SK-N-SH treated with all-trans-retinoic acid at 6 μM for 48 hours (cell line): ENCODE data around the gene SEC22A.

ENCODE experiments used
- BACH2 ChIP-seq: fragments of 250-450 bp; sonication (Bioruptor Pico); IDR thresholded peaks from 2 replicates; pipeline ENCODE4 v1.9.0; 2021; ENCODE audit warnings: mild to moderate bottlenecking, borderline replicate concordance
- CREB5 ChIP-seq: fragments of 250-450 bp; sonication (Bioruptor Pico); IDR thresholded peaks from 2 replicates; pipeline ENCODE4 v1.5.1; 2020; ENCODE audit warnings: low read depth, mild to moderate bottlenecking, moderate library complexity
- RARB ChIP-seq: fragments of 250-450 bp; sonication (Bioruptor Pico); IDR thresholded peaks from 2 replicates; pipeline ENCODE4 v1.8.0; 2021; ENCODE audit warnings: mild to moderate bottlenecking, moderate library complexity
- SNAI2 ChIP-seq: fragments of 250-450 bp; sonication (Bioruptor Pico); IDR thresholded peaks from 2 replicates; pipeline ENCODE4 v1.5.0; 2020; ENCODE audit warnings: mild to moderate bottlenecking, moderate library complexity
- TOX ChIP-seq: fragments of 250-450 bp; sonication (Bioruptor Pico); IDR thresholded peaks from 2 replicates; pipeline ENCODE4 v1.8.0; 2021; ENCODE audit warnings: mild to moderate bottlenecking, moderate library complexity, borderline replicate concordance
- TSHZ2 ChIP-seq: fragments of 250-450 bp; sonication (Bioruptor Pico); IDR thresholded peaks from 2 replicates; pipeline ENCODE4 v1.5.0; 2020; ENCODE audit warnings: mild to moderate bottlenecking, moderate library complexity
- ZFP3 ChIP-seq: fragments of 250-450 bp; sonication (Bioruptor Pico); IDR thresholded peaks from 2 replicates; pipeline ENCODE4 v1.5.0; 2020; ENCODE audit warnings: mild to moderate bottlenecking, moderate library complexity
- ZFP30 ChIP-seq: fragments of 450-650 bp; formaldehyde crosslinking; IDR thresholded peaks from 2 replicates; pipeline ENCODE4 v1.5.0; 2022; ENCODE audit warnings: mild to moderate bottlenecking, moderate library complexity
- ZNF565 ChIP-seq: fragments of 450-650 bp; formaldehyde crosslinking; conservative IDR thresholded peaks from 2 replicates; pipeline ENCODE4 v1.5.0; 2020; ENCODE audit warnings: low read depth, mild to moderate bottlenecking, moderate library complexity
- TF ChIP-seq, protein P1 (sequence below): fragments of 250-450 bp; sonication (Bioruptor Pico); IDR thresholded peaks from 2 replicates; pipeline ENCODE4 v1.8.0; 2021; ENCODE audit warnings: low read depth, mild to moderate bottlenecking, moderate library complexity, borderline replicate concordance
- TF ChIP-seq, protein P2 (sequence below): fragments of 250-450 bp; sonication (Bioruptor Pico); IDR thresholded peaks from 2 replicates; pipeline ENCODE4 v1.8.0; 2020; ENCODE audit warnings: mild to moderate bottlenecking, moderate library complexity, borderline replicate concordance
- TF ChIP-seq, protein P3 (sequence below): fragments of 250-450 bp; sonication (Bioruptor Pico); IDR thresholded peaks from 2 replicates; pipeline ENCODE4 v1.5.1; 2021; ENCODE audit warnings: mild to moderate bottlenecking, moderate library complexity

GRCh38 chr3:123285931-123286307 lies 84.2 kb downstream of the SEC22A start:
- TF ChIP-seq SNAI2 (CRISPR knock-in tag) (no peak), ZFP30 (CRISPR knock-in tag) (no peak), RARB (CRISPR knock-in tag) (no peak), TOX (no peak), BACH2 (CRISPR knock-in tag) (no peak), ZNF565 (CRISPR knock-in tag) (no peak), TSHZ2 (CRISPR knock-in tag) (no peak), ZFP3 (CRISPR knock-in tag) (no peak), CREB5 (CRISPR knock-in tag) (no peak)
- TF ChIP-seq, protein P1, sequence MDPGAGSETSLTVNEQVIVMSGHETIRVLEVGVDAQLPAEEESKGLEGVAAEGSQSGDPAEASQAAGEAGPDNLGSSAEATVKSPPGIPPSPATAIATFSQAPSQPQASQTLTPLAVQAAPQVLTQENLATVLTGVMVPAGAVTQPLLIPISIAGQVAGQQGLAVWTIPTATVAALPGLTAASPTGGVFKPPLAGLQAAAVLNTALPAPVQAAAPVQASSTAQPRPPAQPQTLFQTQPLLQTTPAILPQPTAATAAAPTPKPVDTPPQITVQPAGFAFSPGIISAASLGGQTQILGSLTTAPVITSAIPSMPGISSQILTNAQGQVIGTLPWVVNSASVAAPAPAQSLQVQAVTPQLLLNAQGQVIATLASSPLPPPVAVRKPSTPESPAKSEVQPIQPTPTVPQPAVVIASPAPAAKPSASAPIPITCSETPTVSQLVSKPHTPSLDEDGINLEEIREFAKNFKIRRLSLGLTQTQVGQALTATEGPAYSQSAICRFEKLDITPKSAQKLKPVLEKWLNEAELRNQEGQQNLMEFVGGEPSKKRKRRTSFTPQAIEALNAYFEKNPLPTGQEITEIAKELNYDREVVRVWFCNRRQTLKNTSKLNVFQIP (CRISPR knock-in tag): no peak
- TF ChIP-seq, protein P2, sequence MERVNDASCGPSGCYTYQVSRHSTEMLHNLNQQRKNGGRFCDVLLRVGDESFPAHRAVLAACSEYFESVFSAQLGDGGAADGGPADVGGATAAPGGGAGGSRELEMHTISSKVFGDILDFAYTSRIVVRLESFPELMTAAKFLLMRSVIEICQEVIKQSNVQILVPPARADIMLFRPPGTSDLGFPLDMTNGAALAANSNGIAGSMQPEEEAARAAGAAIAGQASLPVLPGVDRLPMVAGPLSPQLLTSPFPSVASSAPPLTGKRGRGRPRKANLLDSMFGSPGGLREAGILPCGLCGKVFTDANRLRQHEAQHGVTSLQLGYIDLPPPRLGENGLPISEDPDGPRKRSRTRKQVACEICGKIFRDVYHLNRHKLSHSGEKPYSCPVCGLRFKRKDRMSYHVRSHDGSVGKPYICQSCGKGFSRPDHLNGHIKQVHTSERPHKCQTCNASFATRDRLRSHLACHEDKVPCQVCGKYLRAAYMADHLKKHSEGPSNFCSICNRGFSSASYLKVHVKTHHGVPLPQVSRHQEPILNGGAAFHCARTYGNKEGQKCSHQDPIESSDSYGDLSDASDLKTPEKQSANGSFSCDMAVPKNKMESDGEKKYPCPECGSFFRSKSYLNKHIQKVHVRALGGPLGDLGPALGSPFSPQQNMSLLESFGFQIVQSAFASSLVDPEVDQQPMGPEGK: no peak
- TF ChIP-seq, protein P3, sequence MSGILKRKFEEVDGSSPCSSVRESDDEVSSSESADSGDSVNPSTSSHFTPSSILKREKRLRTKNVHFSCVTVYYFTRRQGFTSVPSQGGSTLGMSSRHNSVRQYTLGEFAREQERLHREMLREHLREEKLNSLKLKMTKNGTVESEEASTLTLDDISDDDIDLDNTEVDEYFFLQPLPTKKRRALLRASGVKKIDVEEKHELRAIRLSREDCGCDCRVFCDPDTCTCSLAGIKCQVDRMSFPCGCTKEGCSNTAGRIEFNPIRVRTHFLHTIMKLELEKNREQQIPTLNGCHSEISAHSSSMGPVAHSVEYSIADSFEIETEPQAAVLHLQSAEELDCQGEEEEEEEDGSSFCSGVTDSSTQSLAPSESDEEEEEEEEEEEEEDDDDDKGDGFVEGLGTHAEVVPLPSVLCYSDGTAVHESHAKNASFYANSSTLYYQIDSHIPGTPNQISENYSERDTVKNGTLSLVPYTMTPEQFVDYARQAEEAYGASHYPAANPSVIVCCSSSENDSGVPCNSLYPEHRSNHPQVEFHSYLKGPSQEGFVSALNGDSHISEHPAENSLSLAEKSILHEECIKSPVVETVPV (CRISPR knock-in tag): no peak
